ENCODE measurements around the gene SCG3. TPM values are rescaled to one million over a fixed set of nuclear protein-coding genes. Genes with fewer than 3 reads are reported as not detected.

Gene SCG3
- total and polyA plus RNA-seq, 2 donors from 2014 or later, result 0.11 to 0.13 TPM

DNA sequence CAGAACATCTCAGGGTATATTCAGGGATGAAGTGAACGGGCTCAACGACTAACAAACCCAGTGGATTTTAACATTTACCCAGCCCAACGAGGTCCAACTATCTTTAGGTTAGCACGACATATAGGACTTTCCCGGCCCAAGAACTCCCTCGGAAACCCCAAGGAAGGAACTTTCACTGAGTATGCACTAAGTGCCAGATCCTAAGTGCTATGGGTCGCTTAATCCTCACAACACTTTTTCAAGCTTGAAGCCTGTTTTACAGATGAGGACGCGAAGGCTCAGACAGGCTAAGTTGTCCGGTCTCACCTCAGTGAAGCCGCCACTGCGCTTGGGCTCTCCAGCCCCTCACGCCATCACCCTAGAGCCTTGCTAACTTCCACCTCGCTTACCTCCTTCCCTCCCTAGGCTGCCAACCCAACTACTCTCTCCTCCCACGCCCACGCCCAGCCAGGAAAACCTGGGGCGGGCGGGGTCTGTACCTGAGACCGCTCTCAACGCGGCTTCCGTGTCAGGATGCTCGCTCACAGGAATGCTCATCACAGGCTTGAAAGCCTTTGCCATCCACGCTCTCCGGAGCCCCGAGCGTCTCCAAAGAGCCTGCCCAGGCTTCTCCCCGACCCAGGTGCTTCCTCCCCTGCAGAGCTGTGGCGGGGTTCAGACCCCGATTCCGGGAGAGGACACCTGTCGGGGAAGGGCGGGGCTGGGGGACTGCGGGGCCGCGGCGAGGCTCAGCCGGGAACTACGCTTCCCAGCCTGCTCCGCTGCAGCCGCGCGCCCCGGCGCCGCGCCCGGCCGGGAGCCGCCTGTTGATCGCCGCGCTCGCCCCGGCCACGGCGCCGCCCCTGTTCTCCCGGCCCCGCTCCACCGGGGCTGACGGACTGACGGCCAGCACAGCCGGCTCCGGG is 69.7 kb downstream of the SCG3 start, which contains the start of gene TMOD2:
Gene TMOD2 (plus strand): TSS at position 806 of the 905 bp plus-strand sequence. CDS start 14,845 bp downstream, outside the sequence.
- Histone ChIP-seq H3K4me3 (ENCODE audit: low read length in 3 of 3) (peak within 1 kb of the TSS; percentile 40 to 71 (median 63)), H3K4me1 (ENCODE audit: control insufficient read depth in 2 of 3, insufficient read depth in 2 of 3, low read depth in 1 of 3, low read length in 3 of 3) (peaks cover 0 to 4% (median 0%) of the 10 kb centered on the region in 3 donors), H3K27me3 (ENCODE audit: control insufficient read depth, insufficient read depth, low read length) (peaks cover 22% of the 10 kb centered on the region), H3K27ac (ENCODE audit: low read depth in 2 of 2, low read length in 2 of 2) (no peak within 1 kb of the TSS), H3K9me3 (ENCODE audit: control insufficient read depth in 2 of 3, insufficient read depth in 1 of 3, low read length in 3 of 3) (no peaks in the 10 kb centered on the region), H3K9ac (ENCODE audit: low read length in 3 of 3) (peak within 1 kb of the TSS in 2 of 3 donors; percentile 5), H3K36me3 (ENCODE audit: control insufficient read depth in 2 of 3, insufficient read depth in 3 of 3, low read length in 3 of 3) (no peaks in the 10 kb centered on the region)
- peak; percentile 45 to 83 (median 57) for DNase-seq
- no peak for FAIRE-seq
- TF ChIP-seq, protein P1, sequence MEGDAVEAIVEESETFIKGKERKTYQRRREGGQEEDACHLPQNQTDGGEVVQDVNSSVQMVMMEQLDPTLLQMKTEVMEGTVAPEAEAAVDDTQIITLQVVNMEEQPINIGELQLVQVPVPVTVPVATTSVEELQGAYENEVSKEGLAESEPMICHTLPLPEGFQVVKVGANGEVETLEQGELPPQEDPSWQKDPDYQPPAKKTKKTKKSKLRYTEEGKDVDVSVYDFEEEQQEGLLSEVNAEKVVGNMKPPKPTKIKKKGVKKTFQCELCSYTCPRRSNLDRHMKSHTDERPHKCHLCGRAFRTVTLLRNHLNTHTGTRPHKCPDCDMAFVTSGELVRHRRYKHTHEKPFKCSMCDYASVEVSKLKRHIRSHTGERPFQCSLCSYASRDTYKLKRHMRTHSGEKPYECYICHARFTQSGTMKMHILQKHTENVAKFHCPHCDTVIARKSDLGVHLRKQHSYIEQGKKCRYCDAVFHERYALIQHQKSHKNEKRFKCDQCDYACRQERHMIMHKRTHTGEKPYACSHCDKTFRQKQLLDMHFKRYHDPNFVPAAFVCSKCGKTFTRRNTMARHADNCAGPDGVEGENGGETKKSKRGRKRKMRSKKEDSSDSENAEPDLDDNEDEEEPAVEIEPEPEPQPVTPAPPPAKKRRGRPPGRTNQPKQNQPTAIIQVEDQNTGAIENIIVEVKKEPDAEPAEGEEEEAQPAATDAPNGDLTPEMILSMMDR (IDR thresholded peaks at IDR 0.05; ENCODE audit: borderline replicate concordance, extremely low read depth, insufficient read depth), result no peak
- intact Hi-C loops (cut with DNase I), result no loop called here

DNA sequence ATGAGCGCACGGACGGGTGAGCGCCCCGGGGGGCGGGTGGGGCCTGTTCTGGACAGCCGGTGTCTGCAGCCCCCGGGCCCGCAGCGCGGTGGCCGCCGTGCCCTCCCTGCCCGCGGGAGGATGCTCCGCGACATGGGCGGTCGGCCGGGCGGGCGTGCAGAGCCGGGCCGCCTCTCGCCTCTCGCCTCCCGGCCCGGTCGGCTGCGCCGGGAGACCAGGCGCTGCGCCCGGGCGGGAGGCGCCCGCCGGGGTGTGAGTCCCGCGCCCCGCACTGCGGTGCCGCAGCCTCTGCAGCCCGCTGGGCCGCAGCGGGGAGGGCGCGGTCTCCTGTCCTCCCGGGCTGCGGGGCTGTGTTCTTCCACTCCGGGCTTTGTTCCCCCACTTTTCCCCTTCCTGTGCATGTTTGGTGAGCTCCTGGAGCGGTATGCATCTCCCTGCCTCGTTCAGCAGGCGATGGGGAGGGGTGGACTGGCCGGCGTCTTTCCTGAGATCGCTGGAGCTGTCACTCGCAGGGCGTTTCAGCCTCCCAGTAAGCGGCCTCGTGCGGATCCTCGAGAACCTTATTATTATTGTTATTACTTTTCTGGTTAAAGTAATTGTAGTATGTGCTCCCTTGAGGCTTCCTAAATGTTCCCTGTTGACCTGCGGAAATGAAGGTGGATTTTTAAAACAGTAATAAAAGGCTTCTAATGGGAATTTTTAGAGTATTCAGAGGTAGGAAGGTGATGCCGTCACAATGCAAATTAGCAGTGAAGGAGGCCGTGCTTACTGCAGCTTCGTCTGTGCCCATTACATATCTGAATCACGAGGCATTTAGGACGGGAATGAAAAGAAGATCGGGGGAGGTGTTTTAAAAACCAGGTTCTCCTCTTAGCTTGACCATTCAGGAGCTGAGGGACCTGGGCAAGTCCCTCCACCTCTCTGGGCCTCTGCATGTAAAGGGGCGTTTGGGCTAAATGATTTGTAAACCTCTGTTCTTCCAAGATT is 70.7 kb downstream of the SCG3 start:
- H3K9me3 ChIP-seq (ENCODE audit: control insufficient read depth in 2 of 3, insufficient read depth in 1 of 3, low read length in 3 of 3), result no peaks in the 10 kb centered on the region
- intact Hi-C loops (cut with DNase I), result no loop called here
- H3K4me1 ChIP-seq (ENCODE audit: control insufficient read depth in 2 of 3, insufficient read depth in 2 of 3, low read depth in 1 of 3, low read length in 3 of 3), result peaks cover 0 to 4% (median 0%) of the 10 kb centered on the region in 3 donors
- DNase-seq (peak; percentile 38 to 75 (median 63)), FAIRE-seq (no peak)
- H3K27ac ChIP-seq (ENCODE audit: low read depth in 2 of 2, low read length in 2 of 2), result no peak overlapping the region
- no peaks in the 10 kb centered on the region for H3K36me3 ChIP-seq (ENCODE audit: control insufficient read depth in 2 of 3, insufficient read depth in 3 of 3, low read length in 3 of 3)
- peak overlapping the region in 1 of 3 donors; percentile 5 for H3K9ac ChIP-seq (ENCODE audit: low read length in 3 of 3)
- TF ChIP-seq, protein P1 (IDR thresholded peaks at IDR 0.05; ENCODE audit: borderline replicate concordance, extremely low read depth, insufficient read depth), result no peak
- peaks cover 22% of the 10 kb centered on the region for H3K27me3 ChIP-seq (ENCODE audit: control insufficient read depth, insufficient read depth, low read length)
- H3K4me3 ChIP-seq (ENCODE audit: low read length in 3 of 3), result peak overlapping the region; percentile 40 to 71 (median 63)

DNA sequence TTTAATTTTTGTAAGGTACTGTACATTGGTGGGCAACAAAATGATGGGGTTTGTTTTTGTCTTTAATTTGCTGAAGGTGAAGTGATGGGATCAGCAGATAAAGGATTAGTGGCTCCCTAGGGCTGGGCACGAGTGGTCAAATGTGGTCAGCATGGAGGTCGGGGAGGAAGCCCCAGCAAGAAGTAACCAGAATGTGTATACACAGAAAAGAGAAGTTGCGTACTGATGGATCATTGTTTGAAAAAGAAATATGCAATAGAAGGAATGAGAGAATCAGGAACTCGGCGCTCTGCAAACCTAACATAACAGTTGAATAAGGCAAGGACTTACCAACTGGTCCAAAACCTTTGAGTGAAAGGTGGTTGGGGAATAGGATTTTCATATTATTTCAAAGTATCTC is 71.6 kb downstream of the SCG3 start:
- intact Hi-C loops (cut with DNase I), result no loop called here
- no peaks in the 10 kb centered on the region for H3K36me3 ChIP-seq (ENCODE audit: control insufficient read depth in 2 of 3, insufficient read depth in 3 of 3, low read length in 3 of 3)
- DNase-seq (no peak), FAIRE-seq (no peak)
- H3K9ac ChIP-seq (ENCODE audit: low read length in 3 of 3), result no peak overlapping the region
- no peaks in the 10 kb centered on the region for H3K9me3 ChIP-seq (ENCODE audit: control insufficient read depth in 2 of 3, insufficient read depth in 1 of 3, low read length in 3 of 3)
- H3K27ac ChIP-seq (ENCODE audit: low read depth in 2 of 2, low read length in 2 of 2), result no peak overlapping the region
- H3K4me1 ChIP-seq (ENCODE audit: control insufficient read depth in 2 of 3, insufficient read depth in 2 of 3, low read depth in 1 of 3, low read length in 3 of 3), result peaks cover 0 to 4% (median 0%) of the 10 kb centered on the region in 3 donors
- peaks cover 22% of the 10 kb centered on the region for H3K27me3 ChIP-seq (ENCODE audit: control insufficient read depth, insufficient read depth, low read length)
- no peak overlapping the region for H3K4me3 ChIP-seq (ENCODE audit: low read length in 3 of 3)
- TF ChIP-seq, protein P1 (IDR thresholded peaks at IDR 0.05; ENCODE audit: borderline replicate concordance, extremely low read depth, insufficient read depth), result no peak
